ACC112 (cell line): ENCODE results near the gene NNT.
"Not testable (repeated sequence)": the region's sequence is repeated elsewhere in the genome, so short reads cannot be mapped to it uniquely, and the experiment has no call there.

Experiments
- H2AFZ ChIP-seq: fragments of 200-600 bp; sonication (generic); one replicate; pipeline ENCODE4 v1.6.0; 2017; ENCODE audit warnings: antibody characterized with exemption, low read length; ENCODE audit not compliant: unreplicated experiment
- H3K27ac ChIP-seq: fragments of 200-600 bp; sonication (generic); 2 replicates; pipeline ENCODE4 v1.5.1; 2014; ENCODE audit warnings: low read depth, mild to moderate bottlenecking, antibody characterized with exemption, low read length, moderate library complexity
- H3K27me3 ChIP-seq: fragments of 200-600 bp; sonication (generic); 2 replicates; pipeline ENCODE4 v1.6.1; 2014; ENCODE audit warnings: mild to moderate bottlenecking, antibody characterized with exemption, low read length, moderate library complexity, mixed read lengths; ENCODE audit not compliant: insufficient read depth
- H3K36me3 ChIP-seq: fragments of 200-600 bp; sonication (generic); 2 replicates; pipeline ENCODE4 v1.6.1; 2016; ENCODE audit warnings: mild to moderate bottlenecking, antibody characterized with exemption, low read length, moderate library complexity, mixed read lengths; ENCODE audit not compliant: insufficient read depth
- H3K4me1 ChIP-seq: fragments of 200-600 bp; sonication (generic); one replicate; pipeline ENCODE4 v1.6.1; 2016; ENCODE audit warnings: low read length, mixed read lengths; ENCODE audit not compliant: insufficient read depth, unreplicated experiment, control insufficient read depth
- H3K4me3 ChIP-seq: fragments of 200-600 bp; sonication (generic); 2 replicates; pipeline ENCODE4 v1.5.1; 2014; ENCODE audit warnings: mild to moderate bottlenecking, low read depth, low read length
- H3K79me2 ChIP-seq: fragments of 200-600 bp; sonication (generic); one replicate; pipeline ENCODE4 v1.6.0; 2016; ENCODE audit warnings: low read length; ENCODE audit not compliant: control insufficient read depth, unreplicated experiment, insufficient read depth

The NNT gene

GRCh38 chr5:43685252-43685950 lies 82.4 kb downstream of the NNT start:
- no peaks in the 10 kb centered on the region for H3K27me3 ChIP-seq
- H3K36me3 ChIP-seq = peaks cover 19% of the 10 kb centered on the region
- no peaks in the 10 kb centered on the region for H3K79me2 ChIP-seq
- H3K27ac ChIP-seq = no peak overlapping the region
- no peak overlapping the region for H2AFZ ChIP-seq
- H3K4me3 ChIP-seq = no peak overlapping the region
- H3K4me1 ChIP-seq = no peaks in the 10 kb centered on the region

- peaks cover 19% of the 10 kb centered on the region for H3K36me3 ChIP-seq
- H2AFZ ChIP-seq = no peak overlapping the region
- no peaks in the 10 kb centered on the region for H3K27me3 ChIP-seq
- H3K79me2 ChIP-seq = no peaks in the 10 kb centered on the region
- no peaks in the 10 kb centered on the region for H3K4me1 ChIP-seq
- H3K4me3 ChIP-seq = no peak overlapping the region
- H3K27ac ChIP-seq = no peak overlapping the region
These were observed 84.3 kb downstream of the NNT start for GRCh38 chr5:43687275-43687674.

- no peaks in the 10 kb centered on the region for H3K79me2 ChIP-seq
- H2AFZ ChIP-seq = no peak overlapping the region
- H3K4me3 ChIP-seq = no peak overlapping the region
- H3K36me3 ChIP-seq = peaks cover 19% of the 10 kb centered on the region
- no peaks in the 10 kb centered on the region for H3K27me3 ChIP-seq
- no peaks in the 10 kb centered on the region for H3K4me1 ChIP-seq
- H3K27ac ChIP-seq = no peak overlapping the region
These were observed 88.3 kb downstream of the NNT start for GRCh38 chr5:43691275-43691674.

- H3K4me1 ChIP-seq = no peaks in the 10 kb centered on the region
- no peaks in the 10 kb centered on the region for H3K79me2 ChIP-seq
- no peak overlapping the region for H2AFZ ChIP-seq
- H3K27ac ChIP-seq = no peak overlapping the region
- peaks cover 22% of the 10 kb centered on the region for H3K36me3 ChIP-seq
- no peak overlapping the region for H3K4me3 ChIP-seq
- H3K27me3 ChIP-seq = no peaks in the 10 kb centered on the region
These were observed 88.9 kb downstream of the NNT start for GRCh38 chr5:43691893-43692292.

- H3K4me1 ChIP-seq = no peaks in the 10 kb centered on the region
- H3K36me3 ChIP-seq = peaks cover 18% of the 10 kb centered on the region
- H3K27ac ChIP-seq = no peak overlapping the region
- H3K27me3 ChIP-seq = no peaks in the 10 kb centered on the region
- no peak overlapping the region for H2AFZ ChIP-seq
- no peak overlapping the region for H3K4me3 ChIP-seq
- no peaks in the 10 kb centered on the region for H3K79me2 ChIP-seq
These were observed 90.4 kb downstream of the NNT start for GRCh38 chr5:43693411-43693810.

- Histone ChIP-seq H3K4me3 (no peak overlapping the region), H3K79me2 (no peaks in the 10 kb centered on the region), H3K27ac (no peak overlapping the region), H3K27me3 (no peaks in the 10 kb centered on the region), H3K4me1 (no peaks in the 10 kb centered on the region), H3K36me3 (peaks cover 18% of the 10 kb centered on the region), H2AFZ (no peak overlapping the region)
These were observed 91.0 kb downstream of the NNT start for GRCh38 chr5:43694027-43694426.

GRCh38 chr5:43696444-43696843 lies 93.5 kb downstream of the NNT start:
- H2AFZ ChIP-seq, H3K27ac ChIP-seq, H3K79me2 ChIP-seq, H3K4me1 ChIP-seq, H3K27me3 ChIP-seq, H3K4me3 ChIP-seq: not testable (repeated sequence)
- H3K36me3 ChIP-seq = peaks cover 12% of the 10 kb centered on the region

GRCh38 chr5:43699910-43700309 lies 96.9 kb downstream of the NNT start:
- H3K4me3 ChIP-seq = no peak overlapping the region
- no peaks in the 10 kb centered on the region for H3K79me2 ChIP-seq
- H3K27ac ChIP-seq = no peak overlapping the region
- peaks cover 23% of the 10 kb centered on the region for H3K36me3 ChIP-seq
- H2AFZ ChIP-seq = no peak overlapping the region
- no peaks in the 10 kb centered on the region for H3K27me3 ChIP-seq
- no peaks in the 10 kb centered on the region for H3K4me1 ChIP-seq

- Histone ChIP-seq H2AFZ (no peak overlapping the region), H3K27ac (no peak overlapping the region), H3K36me3 (peaks cover 19% of the 10 kb centered on the region), H3K79me2 (no peaks in the 10 kb centered on the region), H3K4me3 (no peak overlapping the region), H3K4me1 (no peaks in the 10 kb centered on the region), H3K27me3 (no peaks in the 10 kb centered on the region)
These were observed 97.6 kb downstream of the NNT start for GRCh38 chr5:43700601-43701000.

GRCh38 chr5:43701227-43701626 lies 98.2 kb downstream of the NNT start:
- Histone ChIP-seq H3K27me3 (no peaks in the 10 kb centered on the region), H3K27ac (no peak overlapping the region), H3K36me3 (peaks cover 21% of the 10 kb centered on the region), H2AFZ (no peak overlapping the region), H3K79me2 (no peaks in the 10 kb centered on the region), H3K4me3 (no peak overlapping the region), H3K4me1 (no peaks in the 10 kb centered on the region)

GRCh38 chr5:43702293-43702692 lies 99.3 kb downstream of the NNT start:
- Histone ChIP-seq H3K4me3 (no peak overlapping the region), H3K79me2 (no peaks in the 10 kb centered on the region), H3K36me3 (peaks cover 15% of the 10 kb centered on the region), H3K27me3 (no peaks in the 10 kb centered on the region), H3K27ac (no peak overlapping the region), H3K4me1 (no peaks in the 10 kb centered on the region), H2AFZ (no peak overlapping the region)
